Spleen (tissue), 11 donors: ENCODE results near the gene GJA3. TPM values are rescaled to one million over a fixed set of nuclear protein-coding genes. Genes with fewer than 3 reads are reported as not detected.

ENCODE experiments used
- DNase-seq: peaks from one replicate; pipeline ENCODE4 v3.0.0-alpha.2; 2020
- H3K27ac ChIP-seq, 8 donors: fragments of 200-600 bp; sonication (generic) in 7 of 8; 1 replicate in 4 of 8; 2 replicates in 4 of 8; pipeline versions ENCODE4 v1.5.0 to v1.8.0; 2016 to 2021; ENCODE audit warnings: inconsistent platforms in 4 of 8, mild to moderate bottlenecking in 4 of 8, moderate library complexity in 1 of 8
- H3K27me3 ChIP-seq, 7 donors: fragments of 200-600 bp; sonication (generic) in 6 of 7; replicated peaks in 1 of 7; 1 replicate in 4 of 7; 2 replicates in 3 of 7; pipeline versions ENCODE4 v1.5.0 to v1.8.0; 2016 to 2021; ENCODE audit warnings: inconsistent platforms in 3 of 7, mild to moderate bottlenecking in 1 of 7
- H3K36me3 ChIP-seq, 6 donors: fragments of 200-600 bp; sonication (generic) in 5 of 6; 1 replicate in 4 of 6; 2 replicates in 2 of 6; pipeline versions ENCODE4 v1.5.0 to v1.8.0; 2016 to 2021; ENCODE audit warnings: inconsistent platforms in 2 of 6
- H3K4me1 ChIP-seq, 6 donors: fragments of 200-600 bp; sonication (generic) in 5 of 6; 1 replicate in 3 of 6; 2 replicates in 3 of 6; pipeline versions ENCODE4 v1.5.0 to v1.8.0; 2016 to 2021; ENCODE audit warnings: inconsistent platforms in 3 of 6
- H3K4me3 ChIP-seq, 8 donors: fragments of 200-600 bp; sonication (generic) in 7 of 8; 1 replicate in 4 of 8; 2 replicates in 4 of 8; pipeline versions ENCODE4 v1.5.0 to v1.8.0; 2016 to 2021; ENCODE audit warnings: inconsistent platforms in 4 of 8, mild to moderate bottlenecking in 4 of 8, moderate library complexity in 2 of 8
- H3K9me3 ChIP-seq, 8 donors: fragments of 200-600 bp; sonication (generic) in 7 of 8; 1 replicate in 4 of 8; 2 replicates in 4 of 8; pipeline versions ENCODE4 v1.5.0 to v1.8.0; 2016 to 2021; ENCODE audit warnings: inconsistent platforms in 4 of 8
- POLR2A ChIP-seq, 3 donors: fragments of 450-650 bp; IDR thresholded peaks; one replicate each; pipeline ENCODE4 v1.5.1; 2017; ENCODE audit warnings: antibody characterized with exemption in 3 of 3, mild to moderate bottlenecking in 1 of 3
- POLR2AphosphoS5 ChIP-seq, 3 donors: sonication (generic); formaldehyde crosslinking; IDR thresholded peaks; one replicate each; pipeline ENCODE4 v1.5.1; 2017; ENCODE audit warnings: antibody characterized with exemption in 3 of 3
- WGBS, 5 donors: extraction: QIAGEN DNeasy Blood & Tissue Kit in 3 of 5; methylation state at CpG; one replicate each; pipeline versions ENCODE4 v1.1.5 to v1.1.7; 2013 to 2018; 5-methylcytosine and 5-hydroxymethylcytosine counted together
- intact Hi-C: fragments of 100-400 bp; cut with DNase I; formaldehyde crosslinking; loops from one replicate; pipeline ENCODE4 v1.15.0; 2023; ENCODE audit warnings: low total_unique reads
- polyA plus RNA-seq, 3 donors: library from polyadenylated mRNA; stranded (reverse); fragments of 200-250 nt; gene quantifications; one replicate each; pipeline ENCODE4 v1.2.1, GENCODE V29; 2013
- total RNA-seq, 7 donors: library from RNA; depleted of rRNA in 3 of 7; stranded (reverse); fragments of >200 nt in 3 of 7; fragmentation: NEBNext Ultra II Directional in 4 of 7; extraction: Animal tissue kit (Norgen Biotek cat#: 25700) in 4 of 7; gene quantifications; one replicate each; pipeline versions ENCODE4 v1.1.0 to v1.2.1, GENCODE V29; 2016 to 2021
- TF ChIP-seq, protein P1 (sequence below), 11 experiments: fragments of 200-600 bp in 7 of 11; fragments of 450-650 bp in 4 of 11; sonication (generic) in 4 of 11; IDR thresholded peaks in 8 of 11; conservative IDR thresholded peaks in 3 of 11; 1 replicate in 7 of 11; 2 replicates in 4 of 11; pipeline versions ENCODE4 v1.4.0 to v1.8.0; 2016 to 2021; ENCODE audit warnings: antibody characterized with exemption in 11 of 11, inconsistent platforms in 4 of 11, mild to moderate bottlenecking in 1 of 11
- donor health status: healthy with polysubstance abuse.
- donor health status: DM: no; HTN: no; CAD: no; lungs with moderate emphysema.
- donor health status: DM: no; HTN: no; CAD: no.
- donor health status: Bipolar disorder and iron deficiency.
- donor health status: healthy.
- donor health status: DM: no; HTN: no; CAD: no.
- donor health status: DM: yes; HTN: yes; CAD: no.

Gene GJA3
- total and polyA plus RNA-seq, 10 donors, result 0.12 to 0.43 (median 0.25) TPM

- peaks cover 0 to 61% (median 0%) of the 10 kb centered on the region in 7 donors for H3K27me3 ChIP-seq
- TF ChIP-seq POLR2AphosphoS5 (IDR thresholded peaks at IDR 0.05), result no peak
Observed at GRCh38 chr13:20149762-20150161, 11.1 kb downstream of the GJA3 start.

GRCh38 chr13:20148501-20149183 lies 12.2 kb downstream of the GJA3 start:
- WGBS, 5 donors, result 84 to 92% (median 87%) methylated on average over 16 of the region's 16 CpGs
- intact Hi-C loops, result no loop called here
- H3K27me3 ChIP-seq, result peaks cover 0 to 72% (median 0%) of the 10 kb centered on the region in 7 donors
- no peaks in the 10 kb centered on the region for H3K36me3 ChIP-seq
- no peak overlapping the region for H3K27ac ChIP-seq
- no peak overlapping the region for H3K4me3 ChIP-seq
- TF ChIP-seq POLR2A (IDR thresholded peaks at IDR 0.05) (no peak), POLR2AphosphoS5 (IDR thresholded peaks at IDR 0.05) (no peak)
- TF ChIP-seq, protein P1, sequence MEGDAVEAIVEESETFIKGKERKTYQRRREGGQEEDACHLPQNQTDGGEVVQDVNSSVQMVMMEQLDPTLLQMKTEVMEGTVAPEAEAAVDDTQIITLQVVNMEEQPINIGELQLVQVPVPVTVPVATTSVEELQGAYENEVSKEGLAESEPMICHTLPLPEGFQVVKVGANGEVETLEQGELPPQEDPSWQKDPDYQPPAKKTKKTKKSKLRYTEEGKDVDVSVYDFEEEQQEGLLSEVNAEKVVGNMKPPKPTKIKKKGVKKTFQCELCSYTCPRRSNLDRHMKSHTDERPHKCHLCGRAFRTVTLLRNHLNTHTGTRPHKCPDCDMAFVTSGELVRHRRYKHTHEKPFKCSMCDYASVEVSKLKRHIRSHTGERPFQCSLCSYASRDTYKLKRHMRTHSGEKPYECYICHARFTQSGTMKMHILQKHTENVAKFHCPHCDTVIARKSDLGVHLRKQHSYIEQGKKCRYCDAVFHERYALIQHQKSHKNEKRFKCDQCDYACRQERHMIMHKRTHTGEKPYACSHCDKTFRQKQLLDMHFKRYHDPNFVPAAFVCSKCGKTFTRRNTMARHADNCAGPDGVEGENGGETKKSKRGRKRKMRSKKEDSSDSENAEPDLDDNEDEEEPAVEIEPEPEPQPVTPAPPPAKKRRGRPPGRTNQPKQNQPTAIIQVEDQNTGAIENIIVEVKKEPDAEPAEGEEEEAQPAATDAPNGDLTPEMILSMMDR (IDR thresholded peaks at IDR 0.05 in 8 of 11, conservative IDR thresholded peaks at IDR 0.05 in 3 of 11), result no peak
- H3K4me1 ChIP-seq, result no peaks in the 10 kb centered on the region
- DNase-seq, result no peak
- no peaks in the 10 kb centered on the region for H3K9me3 ChIP-seq

More at GRCh38 chr13:20149762-20150161, 11.1 kb downstream of the GJA3 start:
- Histone ChIP-seq H3K9me3 (no peaks in the 10 kb centered on the region), H3K27ac (no peak overlapping the region), H3K4me1 (no peaks in the 10 kb centered on the region), H3K36me3 (no peaks in the 10 kb centered on the region), H3K4me3 (no peak overlapping the region)
- no peak for DNase-seq
- intact Hi-C loops, result no loop called here
- 65 to 77% (median 67%) methylated on average over 9 of the region's 9 CpGs for WGBS, 5 donors

DNA sequence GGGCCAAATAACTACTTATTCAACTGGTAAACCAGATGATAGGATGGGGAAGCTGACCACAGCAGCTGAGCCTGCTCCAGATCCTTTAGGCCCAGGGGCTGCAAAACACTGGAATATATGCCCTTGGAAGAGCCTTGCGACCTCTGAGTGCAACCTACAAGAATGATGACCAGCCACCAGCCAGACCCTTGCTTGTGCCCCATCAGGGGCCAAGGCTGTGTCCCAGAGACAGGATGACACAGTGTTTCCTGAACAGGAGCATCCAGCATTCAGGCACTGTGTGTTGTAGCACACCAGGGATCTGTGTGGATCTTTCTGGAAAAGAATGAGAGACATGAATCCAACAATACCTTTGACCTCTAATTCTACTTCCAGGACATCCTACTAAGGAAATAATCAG lies 14.5 kb downstream of the GJA3 start:
- intact Hi-C loops, result no loop called here
- H3K27me3 ChIP-seq, result peaks cover 0 to 89% (median 21%) of the 10 kb centered on the region in 7 donors
- H3K4me3 ChIP-seq, result no peak overlapping the region
- H3K27ac ChIP-seq, result no peak overlapping the region
- 82 to 100% (median 91%) methylated on average over 1 of the region's 1 CpG for WGBS, 5 donors
- DNase-seq, result no peak
- H3K36me3 ChIP-seq, result no peaks in the 10 kb centered on the region
- H3K4me1 ChIP-seq, result peaks cover 0 to 12% (median 4%) of the 10 kb centered on the region in 6 donors
- no peak for TF ChIP-seq POLR2AphosphoS5 (IDR thresholded peaks at IDR 0.05)
- TF ChIP-seq POLR2A (IDR thresholded peaks at IDR 0.05), result no peak
- TF ChIP-seq, protein P1 (IDR thresholded peaks at IDR 0.05 in 8 of 11, conservative IDR thresholded peaks at IDR 0.05 in 3 of 11), result no peak
- H3K9me3 ChIP-seq, result no peaks in the 10 kb centered on the region

GRCh38 chr13:20145521-20145920 lies 15.3 kb downstream of the GJA3 start:
- no peaks in the 10 kb centered on the region for H3K36me3 ChIP-seq
- H3K4me3 ChIP-seq, result no peak overlapping the region
- DNase-seq, result no peak
- 73 to 88% (median 76%) methylated on average over 7 of the region's 7 CpGs for WGBS, 5 donors
- H3K9me3 ChIP-seq, result no peaks in the 10 kb centered on the region
- H3K27ac ChIP-seq, result no peak overlapping the region
- peaks cover 0 to 88% (median 25%) of the 10 kb centered on the region in 7 donors for H3K27me3 ChIP-seq
- intact Hi-C loops, result no loop called here
- no peak for TF ChIP-seq POLR2AphosphoS5 (IDR thresholded peaks at IDR 0.05)
- TF ChIP-seq POLR2A (IDR thresholded peaks at IDR 0.05), result no peak
- TF ChIP-seq, protein P1 (IDR thresholded peaks at IDR 0.05 in 8 of 11, conservative IDR thresholded peaks at IDR 0.05 in 3 of 11), result no peak
- peaks cover 0 to 12% (median 4%) of the 10 kb centered on the region in 6 donors for H3K4me1 ChIP-seq
